ENCODE measurements around the gene DNAL1. TPM values are rescaled to one million over a fixed set of nuclear protein-coding genes. Genes with fewer than 3 reads are reported as not detected.

The DNAL1 gene
- total and polyA plus RNA-seq, 8 donors, result 14.6 to 19.5 (median 17.0) TPM

Other genes starting within 250 kb of the DNAL1 start
- 100 to 1,000 TPM in 1 of 2 donors, 10 to 100 TPM in 1; 95.1 to 121 TPM for gene NUMB, start 186.4 kb upstream of the DNAL1 start, total RNA-seq
- 100 to 1,000 TPM in 4 of 6 donors, 10 to 100 TPM in 2; 91.0 to 111 (median 105) TPM for gene NUMB, start 186.4 kb upstream of the DNAL1 start, polyA plus RNA-seq (ENCODE audit: insufficient read length in 6 of 6)
- 10 to 100 TPM; 11.9 to 14.7 TPM for gene RIOX1, start 154.1 kb upstream of the DNAL1 start, total RNA-seq
- 1 to 10 TPM; 6.2 to 9.8 (median 8.5) TPM for gene RIOX1, start 154.1 kb upstream of the DNAL1 start, polyA plus RNA-seq (ENCODE audit: insufficient read length in 6 of 6)
- 10 to 100 TPM; 11.5 to 13.6 TPM for gene ACOT1, start 107.8 kb upstream of the DNAL1 start, total RNA-seq
- gene ACOT1, start 107.8 kb upstream of the DNAL1 start, polyA plus RNA-seq (ENCODE audit: insufficient read length in 6 of 6), result 1 to 10 TPM; 1.6 to 4.3 (median 2.4) TPM
- gene HEATR4, start 86.0 kb upstream of the DNAL1 start, total RNA-seq, result under 1 TPM; 0.41 to 0.63 TPM
- gene HEATR4, start 86.0 kb upstream of the DNAL1 start, polyA plus RNA-seq (ENCODE audit: insufficient read length in 6 of 6), result 1 to 10 TPM; 1.3 to 1.7 (median 1.5) TPM
- gene ACOT2, start 75.8 kb upstream of the DNAL1 start, total RNA-seq, result 10 to 100 TPM; 32.5 to 44.5 TPM
- gene ACOT2, start 75.8 kb upstream of the DNAL1 start, polyA plus RNA-seq (ENCODE audit: insufficient read length in 6 of 6), result 10 to 100 TPM; 24.4 to 32.3 (median 28.8) TPM
- gene ACOT4, start 53.1 kb upstream of the DNAL1 start, total RNA-seq, result 1 to 10 TPM; 2.7 to 4.8 TPM
- gene ACOT4, start 53.1 kb upstream of the DNAL1 start, polyA plus RNA-seq (ENCODE audit: insufficient read length in 6 of 6), result under 1 TPM; 0.53 to 0.85 (median 0.72) TPM
- not detected for gene ACOT6, start 32.5 kb upstream of the DNAL1 start, total RNA-seq
- gene ACOT6, start 32.5 kb upstream of the DNAL1 start, polyA plus RNA-seq (ENCODE audit: insufficient read length in 6 of 6), result not detected
- gene PNMA1, start 69.4 kb downstream of the DNAL1 start, total RNA-seq, result 10 to 100 TPM; 30.8 to 32.4 TPM
- gene PNMA1, start 69.4 kb downstream of the DNAL1 start, polyA plus RNA-seq (ENCODE audit: insufficient read length in 6 of 6), result 10 to 100 TPM; 43.8 to 56.3 (median 49.3) TPM
- gene PTGR2, start 206.8 kb downstream of the DNAL1 start, total RNA-seq, result 1 to 10 TPM; 9.9 to 10.0 TPM
- 10 to 100 TPM; 10.1 to 17.2 (median 12.2) TPM for gene PTGR2, start 206.8 kb downstream of the DNAL1 start, polyA plus RNA-seq (ENCODE audit: insufficient read length in 6 of 6)
- gene ZNF410, start 241.9 kb downstream of the DNAL1 start, total RNA-seq, result 10 to 100 TPM; 38.7 to 41.6 TPM
- 10 to 100 TPM; 46.0 to 55.6 (median 51.5) TPM for gene ZNF410, start 241.9 kb downstream of the DNAL1 start, polyA plus RNA-seq (ENCODE audit: insufficient read length in 6 of 6)